Kidney glomerular epithelial cell (primary cell): Measurements from ENCODE around the gene ABHD14A.

ENCODE experiments used
- DNase-seq: peaks from one replicate; lab custom pipeline; 2025; lab: John Stamatoyannopoulos, UW

Gene ABHD14A

GRCh38 chr3:51957520-51958205 is 17.2 kb upstream of the ABHD14A start:
- no peak for DNase-seq

- no peak for DNase-seq
Observed at GRCh38 chr3:51958603-51959521, 16.0 kb upstream of the ABHD14A start.

- no peak for DNase-seq
Observed at GRCh38 chr3:51959651-51960050, 15.2 kb upstream of the ABHD14A start.

GRCh38 chr3:51960386-51960785 is 14.5 kb upstream of the ABHD14A start:
- DNase-seq = no peak

- DNase-seq = no peak
Observed at GRCh38 chr3:51961011-51961410, 13.9 kb upstream of the ABHD14A start.

- no peak for DNase-seq
Observed at GRCh38 chr3:51961602-51962569, 13.0 kb upstream of the ABHD14A start.

- DNase-seq = no peak
Observed at GRCh38 chr3:51962854-51963530, 11.9 kb upstream of the ABHD14A start.

GRCh38 chr3:51963951-51964451 is 10.9 kb upstream of the ABHD14A start:
- DNase-seq = no peak

- no peak for DNase-seq
Observed at GRCh38 chr3:51964521-51964920, 10.3 kb upstream of the ABHD14A start.

GRCh38 chr3:51966016-51966415 is 8.8 kb upstream of the ABHD14A start:
- no peak for DNase-seq

- DNase-seq = no peak
Observed at GRCh38 chr3:51966486-51966885, 8.4 kb upstream of the ABHD14A start.

GRCh38 chr3:51966922-51967383 is 7.9 kb upstream of the ABHD14A start:
- no peak for DNase-seq

- DNase-seq = peak; percentile 11
Observed at GRCh38 chr3:51967384-51968169, 7.3 kb upstream of the ABHD14A start, which contains the start of gene PCBP4. PCBP4 (minus strand) TSS chr3:51967454; CDS start chr3:51961240, 6,214 bp downstream.

GRCh38 chr3:51968170-51968775 is 6.6 kb upstream of the ABHD14A start:
- DNase-seq = no peak

- no peak for DNase-seq
Observed at GRCh38 chr3:51968883-51969678, 5.8 kb upstream of the ABHD14A start.

- DNase-seq = no peak
Observed at GRCh38 chr3:51969841-51970240, 5.0 kb upstream of the ABHD14A start.

GRCh38 chr3:51970606-51971300 is 4.1 kb upstream of the ABHD14A start:
- no peak for DNase-seq

- no peak for DNase-seq
Observed at GRCh38 chr3:51971350-51971749, 3.5 kb upstream of the ABHD14A start.
